ENCODE data around the gene NFE2L3. TPM values are rescaled to one million over a fixed set of nuclear protein-coding genes. Genes with fewer than 3 reads are reported as not detected.

The NFE2L3 gene
- total and polyA plus RNA-seq, 9 of the 15 experiments (the other 6 are each of a cell fraction or from before 2014, with no cell fraction given) = 2.9 to 16.9 (median 12.4) TPM

GRCh38 chr7:26151953-26152781 is at the start of gene NFE2L3 (continued):
- TF ChIP-seq ZBTB40 (IDR thresholded peaks at IDR 0.05) (no peak), ZBTB40 (CRISPR knock-in tag; IDR thresholded peaks at IDR 0.05) (no peak), POLR3A (IDR thresholded peaks at IDR 0.05; ENCODE audit: borderline replicate concordance, extremely low read depth, insufficient read depth, insufficient read length) (no peak), SMARCC2 (IDR thresholded peaks at IDR 0.05; ENCODE audit: low read depth) (no peak), KLF16 (IDR thresholded peaks at IDR 0.05) (no peak), ZNF507 (tag; conservative IDR thresholded peaks at IDR 0.05) (no peak), RBFOX2 (IDR thresholded peaks at IDR 0.05; ENCODE audit: low read depth, low read length) (peak; percentile 79), MAZ (CRISPR knock-in tag; conservative IDR thresholded peaks at IDR 0.05 in 1 of 2, IDR thresholded peaks at IDR 0.05 in 1 of 2) (peak; percentile 78 to 86), RCOR1 (IDR thresholded peaks at IDR 0.05; ENCODE audit: borderline replicate concordance in 1 of 2, low read depth in 2 of 2, low read length in 2 of 2) (0 out of 4 replicates have a peak, but pooled peaks of 1 of the 2 experiments have one; percentile 12), ZNF584 (CRISPR knock-in tag; IDR thresholded peaks at IDR 0.05; ENCODE audit: low read depth) (no peak), SAFB (IDR thresholded peaks at IDR 0.05; ENCODE audit: borderline replicate concordance, low read depth, low read length) (no peak), NCOA2 (IDR thresholded peaks at IDR 0.05; ENCODE audit: partially characterized antibody in 2 of 2) (no peak), ZKSCAN8 (CRISPR knock-in tag; IDR thresholded peaks at IDR 0.05) (no peak), MAFK (IDR thresholded peaks at IDR 0.05; ENCODE audit: low read length) (no peak), ARID3A (IDR thresholded peaks at IDR 0.05; ENCODE audit: borderline replicate concordance, low read depth, low read length) (no peak)
